PC-9 (cell line): Measurements from ENCODE around the gene PICALM. TPM values are rescaled to one million over a fixed set of nuclear protein-coding genes. Genes with fewer than 3 reads are reported as not detected.
A peak's percentile ranks its signal among the peaks of the same experiment; 100 is the strongest.

ENCODE experiments used
- BruUV-seq: library from RNA; stranded (reverse); fragments of 400-500 nt; replicated peaks from 2 replicates; lab custom pipeline; 2021; lab: Mats Ljungman, UMichigan
- CTCF ChIA-PET: fragments of 300-600 bp; sonication (Branson Sonifier 250); formaldehyde crosslinking; loops from one replicate; lab custom pipeline; 2022; ENCODE audit warnings: antibody characterized with exemption; lab: Charles Lee
- POLR2A ChIA-PET: fragments of 300-600 bp; sonication (Branson Sonifier 250); formaldehyde crosslinking; loops from one replicate; lab custom pipeline; 2022; ENCODE audit warnings: antibody characterized with exemption; ENCODE audit not compliant: unreplicated experiment; lab: Charles Lee
- DNase-seq, 2 experiments: peaks; one replicate each; pipeline versions ENCODE4 v3.0.0 to v3.0.0-alpha.2; 2015 to 2022; ENCODE audit warnings: mixed read lengths in 1 of 2
- H2AFZ ChIP-seq: fragments of 200-600 bp; sonication (generic); 2 replicates; pipeline ENCODE4 v1.8.1; 2017; ENCODE audit warnings: antibody characterized with exemption
- H3F3A ChIP-seq: fragments of 200-600 bp; sonication (generic); 2 replicates; pipeline ENCODE4 v1.8.1; 2017; ENCODE audit warnings: antibody characterized with exemption, mild to moderate bottlenecking, low read depth; ENCODE audit not compliant: insufficient read depth
- H3K27ac ChIP-seq: fragments of 200-600 bp; sonication (generic); 2 replicates; pipeline ENCODE4 v1.6.1; 2016; ENCODE audit warnings: mixed run types
- H3K27me3 ChIP-seq: fragments of 200-600 bp; sonication (generic); 2 replicates; pipeline ENCODE4 v1.6.1; 2016; ENCODE audit warnings: low read depth, mixed run types; ENCODE audit not compliant: insufficient read depth
- H3K36me3 ChIP-seq: fragments of 200-600 bp; sonication (generic); 2 replicates; pipeline ENCODE4 v1.6.1; 2016; ENCODE audit warnings: low read depth, mixed run types
- H3K4me1 ChIP-seq: fragments of 200-600 bp; sonication (generic); replicated peaks from 2 replicates; pipeline ENCODE4 v1.6.1; 2016; ENCODE audit warnings: mixed run types; ENCODE audit not compliant: insufficient read depth
- H3K4me2 ChIP-seq: fragments of 200-600 bp; sonication (generic); 2 replicates; pipeline ENCODE4 v1.6.1; 2017; ENCODE audit warnings: mixed run types
- H3K4me3 ChIP-seq: fragments of 200-600 bp; sonication (generic); 2 replicates; pipeline ENCODE4 v1.6.1; 2016; ENCODE audit warnings: mixed run types
- H3K79me2 ChIP-seq: fragments of 200-600 bp; sonication (generic); 2 replicates; pipeline ENCODE4 v1.6.1; 2017; ENCODE audit warnings: low read depth, mixed run types
- H3K9me2 ChIP-seq: fragments of 200-600 bp; sonication (generic); 2 replicates; pipeline ENCODE4 v1.8.1; 2017; ENCODE audit warnings: mild to moderate bottlenecking; ENCODE audit not compliant: insufficient read depth
- H3K9me3 ChIP-seq: fragments of 200-600 bp; sonication (generic); 2 replicates; pipeline ENCODE4 v1.8.1; 2016; ENCODE audit warnings: low read depth; ENCODE audit not compliant: insufficient read depth
- H4K20me1 ChIP-seq: fragments of 200-600 bp; sonication (generic); 2 replicates; pipeline ENCODE4 v1.8.1; 2017; ENCODE audit not compliant: insufficient read depth
- CTCF ChIP-seq: fragments of 200-600 bp; sonication (generic); conservative IDR thresholded peaks from 2 replicates; pipeline ENCODE4 v1.6.1; 2017; ENCODE audit warnings: mixed run types, antibody characterized with exemption, mild to moderate bottlenecking, moderate library complexity
- EZH2 ChIP-seq: fragments of 200-600 bp; sonication (generic); IDR thresholded peaks from 2 replicates; pipeline ENCODE4 v1.8.0; 2017; ENCODE audit warnings: antibody characterized with exemption, low read depth
- intact Hi-C: fragments of 100-400 bp; cut with micrococcal nuclease; formaldehyde crosslinking; loops from one replicate; pipeline ENCODE4 v1.10.0; 2022; ENCODE audit not compliant: unreplicated experiment
- total RNA-seq: library from RNA; stranded (reverse); gene quantifications from 2 replicates; pipeline ENCODE4 v1.2.3, GENCODE V29; 2021

PICALM gene
- total RNA-seq, 1 experiment from 2014 or later: 116 TPM

- Histone ChIP-seq H4K20me1 (no peaks in the 10 kb centered on the region), H3K4me2 (no peak overlapping the region), H3K36me3 (no peaks in the 10 kb centered on the region; the same call in 1 of the 2 replicates), H3K4me3 (no peak overlapping the region), H2AFZ (no peak overlapping the region), H3K9me2 (no peaks in the 10 kb centered on the region), H3K27me3 (no peaks in the 10 kb centered on the region), H3K27ac (no peak overlapping the region), H3K4me1 (peaks cover 26% of the 10 kb centered on the region), H3F3A (peaks cover 23% of the 10 kb centered on the region), H3K9me3 (peaks cover 10% of the 10 kb centered on the region; the same call in 1 of the 2 replicates), H3K79me2 (no peaks in the 10 kb centered on the region)
- ChIA-PET POLR2A (no interaction called here), CTCF (no interaction called here)
- intact Hi-C loops: loop anchor here (2.0 to 10.0 kb wide), 4 partner anchors 95 to 965 kb away; partner anchors contain the start of gene CCDC83
- no peak for TF ChIP-seq CTCF
- TF ChIP-seq EZH2: no peak
- BruUV-seq: no TSS peak
- DNase-seq: no peak
These were observed 119.1 kb downstream of the PICALM start for GRCh38 chr11:85949798-85950197.

DNA sequence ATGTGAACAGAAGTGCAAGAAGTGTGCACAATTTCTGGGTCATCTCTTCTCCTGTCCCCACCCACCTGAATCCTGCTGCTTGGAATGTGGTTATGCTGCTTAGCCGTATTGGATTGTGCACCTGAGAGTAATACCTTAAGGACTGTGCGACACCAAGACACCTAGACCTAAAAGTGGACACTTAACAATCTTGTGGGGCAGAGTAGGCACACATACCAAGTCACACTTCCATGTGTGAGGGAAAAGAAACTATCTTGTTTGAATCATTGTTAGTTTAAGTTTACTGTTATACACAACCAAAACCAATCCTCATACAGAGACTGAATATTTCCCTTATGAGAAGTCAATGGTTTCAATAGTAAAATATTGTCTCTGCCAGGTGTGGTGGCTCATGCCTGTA, 120.0 kb downstream of the PICALM start:
- no peaks in the 10 kb centered on the region for H3K9me2 ChIP-seq
- H3K79me2 ChIP-seq: no peaks in the 10 kb centered on the region
- no peaks in the 10 kb centered on the region for H3K27me3 ChIP-seq
- CTCF ChIA-PET: no interaction called here
- H3K4me1 ChIP-seq: peaks cover 26% of the 10 kb centered on the region
- POLR2A ChIA-PET: no interaction called here
- peak; percentile 44 to 74 for DNase-seq
- H3K9me3 ChIP-seq: peaks cover 10% of the 10 kb centered on the region; the same call in 1 of the 2 replicates
- no peaks in the 10 kb centered on the region for H4K20me1 ChIP-seq
- H3K27ac ChIP-seq: peak overlapping the region; percentile 35
- H3K4me3 ChIP-seq: no peak overlapping the region
- no peaks in the 10 kb centered on the region for H3K36me3 ChIP-seq
- no TSS peak for BruUV-seq
- peak overlapping the region; percentile 23; the same call in 1 of the 2 replicates for H3K4me2 ChIP-seq
- intact Hi-C loops: loop anchor here (2.0 to 10.0 kb wide), 4 partner anchors 94 to 966 kb away; partner anchors contain the start of gene CCDC83
- peaks cover 19% of the 10 kb centered on the region for H3F3A ChIP-seq
- no peak for TF ChIP-seq CTCF
- no peak for TF ChIP-seq EZH2
- no peak overlapping the region for H2AFZ ChIP-seq

DNA sequence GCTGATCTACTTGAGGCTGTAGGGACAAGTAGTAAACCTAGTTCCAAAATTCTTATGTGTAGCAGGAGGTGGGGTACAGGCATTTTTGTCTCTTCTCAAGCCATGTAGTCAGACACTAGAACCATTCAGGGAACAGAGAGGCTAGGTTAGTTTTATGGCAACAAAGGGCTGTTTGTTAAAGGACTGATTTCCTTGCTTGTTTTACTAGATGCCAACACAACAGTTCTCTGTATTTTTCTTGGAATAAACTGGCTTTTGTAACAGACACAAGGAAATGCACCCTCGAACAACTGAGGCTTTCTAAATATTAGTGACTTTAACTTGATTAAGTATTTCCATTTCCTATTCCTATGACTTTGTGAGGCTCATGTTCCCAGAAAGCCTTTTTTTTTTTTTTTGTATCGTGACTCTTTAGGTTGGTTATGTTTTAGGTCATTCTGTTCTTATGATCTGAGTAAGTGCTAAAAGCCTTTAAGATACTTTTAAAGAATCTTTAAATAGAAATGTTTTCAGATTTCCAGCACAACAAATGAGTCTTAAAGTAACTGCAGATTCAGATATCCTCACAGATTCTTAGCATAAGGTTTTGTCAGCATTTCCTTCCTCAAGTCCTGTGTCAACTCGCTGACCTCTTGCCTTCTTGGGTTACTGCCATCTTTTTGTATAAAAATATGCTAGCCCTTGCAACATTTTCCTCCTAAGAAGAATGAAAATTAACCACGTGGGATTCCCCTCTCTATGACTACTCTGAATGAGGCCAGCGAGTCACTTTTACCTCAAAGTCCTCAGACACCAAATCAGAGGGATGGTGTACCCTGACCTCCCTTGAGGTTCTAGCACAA, 121.2 kb downstream of the PICALM start:
- BruUV-seq: no TSS peak
- DNase-seq: peak; percentile 38 to 86
- CTCF ChIA-PET: no interaction called here

More for the DNA sequence above, 121.2 kb downstream of the PICALM start:
- POLR2A ChIA-PET: interaction anchor here (0.7 kb wide), 1 partner anchor 213 kb away, joined by 3 read pairs; no protein-coding TSS in a partner anchor
- Histone ChIP-seq H3K36me3 (no peaks in the 10 kb centered on the region), H3K27ac (peak overlapping the region; percentile 35; the same call in 1 of the 2 replicates), H3K4me2 (peak overlapping the region; percentile 23; the same call in 1 of the 2 replicates), H3K4me3 (no peak overlapping the region), H3K9me3 (peaks cover 10% of the 10 kb centered on the region; the same call in 1 of the 2 replicates), H3K4me1 (peaks cover 26% of the 10 kb centered on the region), H2AFZ (no peak overlapping the region), H3K79me2 (no peaks in the 10 kb centered on the region), H3K27me3 (no peaks in the 10 kb centered on the region), H4K20me1 (no peaks in the 10 kb centered on the region), H3K9me2 (no peaks in the 10 kb centered on the region), H3F3A (peaks cover 12% of the 10 kb centered on the region; the same call in 1 of the 2 replicates)
- no peak for TF ChIP-seq EZH2
- TF ChIP-seq CTCF: no peak
- intact Hi-C loops: loop anchor here (2.0 to 10.0 kb wide), 4 partner anchors 93 to 967 kb away; partner anchors contain the start of gene CCDC83
